K562 (cell line): ENCODE results near the gene SCARF2. TPM values are rescaled to one million over a fixed set of nuclear protein-coding genes. Genes with fewer than 3 reads are reported as not detected.

Experiments used
- E2F6 ChIP-seq, 2 experiments: IDR thresholded peaks; 2 replicates each; pipeline ENCODE4 v1.6.1; 2011; ENCODE audit warnings: borderline replicate concordance in 1 of 2, control low read depth in 1 of 2, low read depth in 1 of 2, low read length in 1 of 2, mild to moderate bottlenecking in 1 of 2, mixed read lengths in 1 of 2, moderate library complexity in 1 of 2; ENCODE audit not compliant: insufficient read depth in 1 of 2, insufficient read length in 1 of 2, poor library complexity in 1 of 2, severe bottlenecking in 1 of 2; ENCODE audit errors: extremely low read depth in 1 of 2
- EGR1 ChIP-seq: fragments of 450-650 bp; conservative IDR thresholded peaks from 2 replicates; pipeline ENCODE4 v1.6.1; 2017; ENCODE audit warnings: mild to moderate bottlenecking
- FOXM1 ChIP-seq, 2 experiments: fragments of 450-650 bp in 1 of 2; sonication (generic) in 1 of 2; formaldehyde crosslinking in 1 of 2; IDR thresholded peaks; 2 replicates each; pipeline versions ENCODE4 v1.6.1 to v1.9.0; 2017 to 2022; ENCODE audit warnings: low read depth in 2 of 2, mild to moderate bottlenecking in 2 of 2, missing genetic modification reagents in 1 of 2, moderate library complexity in 1 of 2
- HDAC6 ChIP-seq: IDR thresholded peaks from 2 replicates; pipeline ENCODE4 v1.6.1; 2012; ENCODE audit warnings: low read depth, mild to moderate bottlenecking, control low read depth, inconsistent platforms, low read length, moderate library complexity
- NR3C1 ChIP-seq: sonication (generic); formaldehyde crosslinking; IDR thresholded peaks from 2 replicates; pipeline ENCODE4 v1.8.1; 2022; ENCODE audit warnings: missing genetic modification reagents
- PCBP1 ChIP-seq: fragments of 200-400 bp; formaldehyde crosslinking; IDR thresholded peaks from 2 replicates; pipeline ENCODE4 v1.6.1; 2018; ENCODE audit warnings: mild to moderate bottlenecking, low read depth, low read length; ENCODE audit not compliant: poor library complexity, severe bottlenecking
- PURB ChIP-seq: sonication (generic); formaldehyde crosslinking; IDR thresholded peaks from 2 replicates; pipeline ENCODE4 v1.9.0; 2021; ENCODE audit warnings: low read depth, mild to moderate bottlenecking, missing genetic modification reagents
- TAF1 ChIP-seq: IDR thresholded peaks from 2 replicates; pipeline ENCODE4 v1.6.1; 2011; ENCODE audit warnings: mild to moderate bottlenecking, low read length, moderate library complexity; ENCODE audit not compliant: insufficient read depth, control insufficient read depth, severe bottlenecking; ENCODE audit errors: extremely low read depth
- THAP12 ChIP-seq: fragments of 250-450 bp; sonication (Bioruptor Pico); IDR thresholded peaks from 2 replicates; pipeline ENCODE4 v1.9.0; 2021; ENCODE audit warnings: mild to moderate bottlenecking, inconsistent platforms
- ZBTB7A ChIP-seq: IDR thresholded peaks from 2 replicates; pipeline ENCODE4 v1.6.1; 2011; ENCODE audit warnings: low read depth, mild to moderate bottlenecking, low read length, moderate library complexity, borderline replicate concordance; ENCODE audit not compliant: control insufficient read depth
- ZNF436 ChIP-seq: fragments of 250-450, 450-650 bp; sonication (Bioruptor Pico); formaldehyde crosslinking; IDR thresholded peaks from 2 replicates; pipeline ENCODE4 v1.7.0; 2020; ENCODE audit warnings: mild to moderate bottlenecking
- ZNF639 ChIP-seq, 2 experiments: fragments of 200-800 bp in 1 of 2; sonication (Bioruptor generic) in 1 of 2; sonication (generic) in 1 of 2; formaldehyde crosslinking in 1 of 2; IDR thresholded peaks in 1 of 2; conservative IDR thresholded peaks in 1 of 2; 2 replicates each; pipeline versions ENCODE4 v1.5.0 to v1.6.1; 2016 to 2020; ENCODE audit warnings: missing compliant biosample characterization in 1 of 2, missing genetic modification characterization in 1 of 2, missing genetic modification reagents in 1 of 2
- ZNF740 ChIP-seq, 3 experiments: fragments of 200-800 bp in 1 of 3; sonication (Bioruptor generic) in 1 of 3; sonication (generic) in 1 of 3; formaldehyde crosslinking in 1 of 3; IDR thresholded peaks; 2 replicates each; pipeline versions ENCODE4 v1.6.1 to v1.8.0; 2016 to 2022; ENCODE audit warnings: mild to moderate bottlenecking in 2 of 3, missing compliant biosample characterization in 2 of 3, missing genetic modification characterization in 2 of 3, missing genetic modification reagents in 1 of 3
- polyA plus RNA-seq, 8 experiments: library from polyadenylated mRNA; depleted of rRNA in 4 of 8; stranded (reverse) in 5 of 8; unstranded in 3 of 8; fragments of >200 nt; fragmentation: Nextera tagmentation in 2 of 8; fragmentation: Illumina TruSeq in 1 of 8; extraction: Ambion mirVana in 2 of 8; extraction: Trizol in 1 of 8; gene quantifications; 2 replicates each; pipeline versions ENCODE4 v1.2.1 to v1.2.3, GENCODE V29; 2011 to 2014; ENCODE audit warnings: inconsistent platforms in 1 of 8, missing spikeins in 1 of 8
- total RNA-seq, 7 experiments: library from RNA; depleted of rRNA in 6 of 7; stranded (reverse); fragments of >200 nt in 6 of 7; fragmentation: Illumina TruSeq in 2 of 7; extraction: Trizol in 2 of 7; gene quantifications; 2 replicates each; pipeline versions ENCODE4 v1.2.1 to v1.2.3, GENCODE V29; 2011 to 2021; ENCODE audit warnings: low replicate concordance in 1 of 7

SCARF2 gene
- total and polyA plus RNA-seq, 9 of the 15 experiments (the other 6 are each of a cell fraction or from before 2014, with no cell fraction given), result 0.06 to 0.32 (median 0.21) TPM; not detected in 5

- TF ChIP-seq EGR1, result peak; percentile 25; the same call in 1 of the 2 replicates
- TF ChIP-seq E2F6 (IDR thresholded peaks at IDR 0.05; ENCODE audit: borderline replicate concordance in 1 of 2, extremely low read depth in 1 of 2, insufficient read depth in 1 of 2, insufficient read length in 1 of 2, low read depth in 1 of 2, low read length in 1 of 2, poor library complexity in 1 of 2, severe bottlenecking in 1 of 2), result peak in 1 of 2 experiments; percentile 4
- peak; percentile 80 for TF ChIP-seq PCBP1
- TF ChIP-seq TAF1, result no peak
- 0 out of 4 replicates have a peak, but pooled peaks of 1 of the 2 experiments have one; percentile 36 for TF ChIP-seq ZNF639 (CRISPR knock-in tag; conservative IDR thresholded peaks at IDR 0.05 in 1 of 2, IDR thresholded peaks at IDR 0.05 in 1 of 2)
- TF ChIP-seq ZNF740 (CRISPR knock-in tag; IDR thresholded peaks at IDR 0.05), result peak; percentile 42; the same call in 1 of the 2 replicates
- no peak for TF ChIP-seq ZNF740 (tag; IDR thresholded peaks at IDR 0.05)
- peak; percentile 77 for TF ChIP-seq NR3C1
- TF ChIP-seq FOXM1 (IDR thresholded peaks at IDR 0.05; ENCODE audit: low read depth), result no peak
- TF ChIP-seq FOXM1 (CRISPR knock-in tag; IDR thresholded peaks at IDR 0.05; ENCODE audit: low read depth), result 0 out of 2 replicates have a peak, but pooled peaks have one; percentile 47
- no peak for TF ChIP-seq ZNF436
- TF ChIP-seq ZBTB7A, result peak; percentile 26; the same call in 1 of the 2 replicates
- peak; percentile 38; the same call in 1 of the 2 replicates for TF ChIP-seq PURB (CRISPR knock-in tag)
- 0 out of 2 replicates have a peak, but pooled peaks have one; percentile 29 for TF ChIP-seq THAP12 (CRISPR knock-in tag)
- 0 out of 2 replicates have a peak, but pooled peaks have one; percentile 29 for TF ChIP-seq HDAC6
Observed at GRCh38 chr22:20437613-20438426, at the start of gene SCARF2 (continued).
